Stimulated activated CD4-positive, alpha-beta T cell treated with anti-CD3 and anti-CD28 coated beads, Interleukin-1b, Interleukin-23, amount 100 ng/mL, for 48 hours (primary cell): ENCODE measurements around the gene GLRA2.
A peak's percentile ranks its signal among the peaks of the same experiment; 100 is the strongest.
"Not testable (repeated sequence)": the region's sequence is repeated elsewhere in the genome, so short reads cannot be mapped to it uniquely, and the experiment has no call there.

Source experiments
- DNase-seq: peaks from one replicate; pipeline ENCODE4 v3.0.0-alpha.2; 2020

GLRA2 gene

DNA sequence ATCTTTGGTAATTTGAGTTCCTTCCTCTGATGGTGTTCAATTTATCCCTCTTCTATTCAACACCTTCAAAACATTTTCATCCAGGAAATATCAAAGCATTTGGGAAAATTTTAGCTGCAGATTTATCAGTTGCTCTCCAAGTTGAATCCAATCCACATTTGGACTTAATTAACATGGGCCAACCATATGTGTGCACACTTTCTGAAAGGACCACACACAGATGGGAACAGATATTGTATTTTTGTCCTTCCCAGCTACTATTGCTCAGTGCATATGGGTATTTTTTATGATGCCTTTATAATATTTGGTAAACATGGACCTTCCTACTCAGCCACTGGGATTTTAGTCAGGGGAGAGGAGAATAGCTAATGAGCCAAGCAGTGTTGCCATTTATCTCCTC, 65.2 kb downstream of the GLRA2 start:
- DNase-seq, result no peak

DNA sequence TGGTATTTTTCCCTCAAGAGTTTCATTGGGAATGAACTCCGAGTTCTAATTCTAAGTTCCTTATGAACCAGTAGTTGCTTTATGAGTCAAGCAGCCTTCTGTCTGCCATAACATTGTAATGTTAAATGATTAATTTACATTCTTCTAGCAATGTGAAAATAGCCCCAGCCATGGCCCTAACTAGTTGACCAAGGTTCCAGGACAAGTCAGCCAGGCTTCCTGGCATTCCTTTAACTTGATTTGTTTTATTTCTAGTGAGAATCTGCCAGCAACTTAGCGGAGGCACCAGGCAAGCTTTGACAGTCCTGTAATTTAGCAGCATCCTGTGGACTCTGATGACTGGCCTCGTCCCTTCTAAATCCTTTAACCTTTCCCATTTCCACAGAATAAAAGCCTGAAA, 69.0 kb downstream of the GLRA2 start:
- DNase-seq, result no peak

DNA sequence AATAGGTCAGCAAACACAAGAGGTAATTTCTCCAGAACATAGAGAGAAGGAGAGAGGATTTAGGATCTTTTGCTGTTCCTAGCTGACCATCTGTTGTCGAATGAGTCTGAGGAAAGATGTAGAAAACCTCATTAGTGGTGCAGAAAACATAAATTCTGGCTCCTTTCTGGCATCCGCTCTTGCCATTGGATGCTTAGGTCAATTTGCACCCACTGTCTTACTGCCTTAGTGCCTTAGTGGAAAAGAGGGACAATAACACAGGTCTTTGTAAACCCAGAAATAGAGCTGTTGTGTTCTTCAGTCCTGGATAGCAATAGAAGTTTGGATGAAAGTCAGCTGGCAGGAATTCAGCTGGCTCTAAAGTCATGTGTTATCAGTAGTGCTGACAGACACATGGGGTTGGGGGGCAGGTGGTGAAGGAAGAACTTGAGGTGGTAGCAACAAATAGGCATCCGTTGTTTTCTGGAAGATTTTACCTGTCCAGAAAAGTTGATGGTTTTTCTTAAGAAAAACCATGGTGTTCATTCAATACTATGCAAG, 78.2 kb downstream of the GLRA2 start:
- DNase-seq, result no peak

DNA sequence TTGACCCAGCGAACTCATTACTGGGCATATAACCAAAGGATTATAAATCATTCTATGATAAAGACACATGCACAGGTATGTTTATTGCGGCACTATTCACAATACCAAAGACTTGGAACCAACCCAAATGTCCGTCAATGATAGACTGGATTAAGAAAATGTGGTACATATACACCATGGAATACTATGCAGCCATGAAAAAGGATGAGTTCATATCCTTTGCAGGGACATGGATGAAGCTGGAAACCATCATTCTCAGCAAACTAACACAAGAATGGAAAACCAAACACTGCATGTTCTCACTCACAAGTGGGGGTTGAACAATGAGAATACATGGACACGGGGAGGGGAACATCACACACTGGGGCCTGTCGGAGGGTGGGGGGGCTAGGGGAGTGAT, 83.1 kb downstream of the GLRA2 start:
- DNase-seq, result not testable (repeated sequence)

DNA sequence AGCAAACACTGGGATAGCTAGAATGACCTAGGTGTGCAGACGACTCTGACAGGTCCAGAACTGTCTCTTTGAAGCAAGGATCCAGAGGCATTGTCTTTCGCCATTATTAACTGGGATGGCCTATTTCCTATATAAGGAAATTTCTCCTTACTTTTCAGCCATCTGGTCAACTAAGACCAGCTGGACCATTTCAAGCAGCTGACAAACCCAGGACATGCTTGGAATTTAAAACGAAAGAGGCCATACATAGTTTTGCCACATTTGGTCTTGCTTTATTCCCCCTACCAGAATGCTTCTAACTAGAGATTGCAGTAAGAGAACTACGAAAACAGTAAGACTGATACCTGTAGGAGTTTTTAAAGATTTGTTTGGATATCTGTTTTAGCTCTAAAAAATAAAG, 87.0 kb downstream of the GLRA2 start:
- no peak for DNase-seq

DNA sequence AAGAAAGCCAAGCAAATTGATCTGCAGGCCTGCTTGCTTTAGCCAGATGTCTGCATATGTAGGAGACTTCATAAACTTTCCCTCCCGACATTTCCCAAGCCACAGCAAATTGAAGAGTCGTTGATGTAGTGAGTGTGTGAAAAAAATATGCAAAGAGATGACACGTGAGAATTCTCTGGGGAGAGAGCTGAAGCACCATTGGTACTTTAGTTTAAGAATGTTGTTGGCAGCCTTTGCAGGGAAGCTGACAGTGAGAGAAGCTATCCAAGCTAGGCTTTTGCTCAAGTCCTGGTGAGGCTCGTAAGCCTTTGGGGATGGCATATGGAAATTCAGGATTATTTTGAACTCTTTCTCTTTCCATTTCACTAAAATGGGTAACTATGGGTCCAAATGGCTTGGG, 87.5 kb downstream of the GLRA2 start:
- DNase-seq, result no peak

DNA sequence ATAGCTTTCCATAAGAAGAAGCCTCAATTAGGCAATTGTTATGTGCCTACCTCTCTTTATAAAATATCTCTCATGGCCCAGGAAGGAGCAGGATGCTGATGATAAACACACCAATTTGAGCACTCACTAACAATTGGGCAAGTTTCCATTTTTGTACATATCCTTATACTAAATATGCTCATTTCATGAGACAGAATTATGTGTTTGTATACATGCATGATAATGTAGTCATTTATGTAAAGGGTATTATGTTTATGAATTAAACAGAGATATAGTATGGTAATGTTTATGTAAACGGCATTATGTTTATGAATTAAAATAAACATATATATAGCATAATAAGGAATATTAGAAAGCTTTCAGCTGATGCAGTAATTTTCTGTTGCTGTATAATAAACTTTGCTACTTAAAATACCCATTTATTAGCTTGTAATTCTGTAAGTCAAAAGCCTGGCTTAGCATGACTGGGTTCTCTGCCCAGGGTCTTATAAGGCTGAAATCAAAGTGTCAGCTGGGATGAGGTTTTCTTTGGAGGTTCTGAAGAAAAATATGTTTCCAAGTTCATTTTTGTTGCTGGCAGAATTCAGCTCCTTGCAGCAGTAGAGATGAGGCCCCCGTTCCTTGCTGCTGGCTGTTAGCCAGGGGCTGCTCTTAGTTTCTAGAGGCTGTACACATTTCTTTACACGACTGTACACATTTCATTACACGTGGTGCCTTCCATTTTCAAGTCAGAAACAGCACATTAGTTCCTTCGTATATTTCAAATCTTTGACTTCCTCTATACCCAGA, 89.0 kb downstream of the GLRA2 start:
- no peak for DNase-seq

DNA sequence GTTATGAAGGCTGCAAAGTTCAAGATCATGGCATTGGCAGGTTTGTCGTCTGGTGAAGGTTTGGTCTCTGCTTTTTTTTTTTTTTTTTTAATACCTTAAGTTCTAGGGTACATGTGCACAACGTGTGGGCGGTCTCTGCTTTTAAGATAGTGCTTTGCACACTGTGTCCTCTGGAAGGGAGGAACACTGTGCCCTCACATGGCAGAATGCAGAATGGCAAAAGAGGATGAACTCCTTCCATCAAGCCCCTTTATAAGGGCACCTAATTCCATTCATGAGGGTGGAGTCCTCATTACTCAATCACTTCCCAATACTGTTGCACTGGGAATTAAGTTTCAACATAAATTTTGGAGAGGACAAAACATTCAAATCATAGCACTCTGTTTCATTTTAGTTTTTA, 101.4 kb downstream of the GLRA2 start:
- DNase-seq, result no peak

DNA sequence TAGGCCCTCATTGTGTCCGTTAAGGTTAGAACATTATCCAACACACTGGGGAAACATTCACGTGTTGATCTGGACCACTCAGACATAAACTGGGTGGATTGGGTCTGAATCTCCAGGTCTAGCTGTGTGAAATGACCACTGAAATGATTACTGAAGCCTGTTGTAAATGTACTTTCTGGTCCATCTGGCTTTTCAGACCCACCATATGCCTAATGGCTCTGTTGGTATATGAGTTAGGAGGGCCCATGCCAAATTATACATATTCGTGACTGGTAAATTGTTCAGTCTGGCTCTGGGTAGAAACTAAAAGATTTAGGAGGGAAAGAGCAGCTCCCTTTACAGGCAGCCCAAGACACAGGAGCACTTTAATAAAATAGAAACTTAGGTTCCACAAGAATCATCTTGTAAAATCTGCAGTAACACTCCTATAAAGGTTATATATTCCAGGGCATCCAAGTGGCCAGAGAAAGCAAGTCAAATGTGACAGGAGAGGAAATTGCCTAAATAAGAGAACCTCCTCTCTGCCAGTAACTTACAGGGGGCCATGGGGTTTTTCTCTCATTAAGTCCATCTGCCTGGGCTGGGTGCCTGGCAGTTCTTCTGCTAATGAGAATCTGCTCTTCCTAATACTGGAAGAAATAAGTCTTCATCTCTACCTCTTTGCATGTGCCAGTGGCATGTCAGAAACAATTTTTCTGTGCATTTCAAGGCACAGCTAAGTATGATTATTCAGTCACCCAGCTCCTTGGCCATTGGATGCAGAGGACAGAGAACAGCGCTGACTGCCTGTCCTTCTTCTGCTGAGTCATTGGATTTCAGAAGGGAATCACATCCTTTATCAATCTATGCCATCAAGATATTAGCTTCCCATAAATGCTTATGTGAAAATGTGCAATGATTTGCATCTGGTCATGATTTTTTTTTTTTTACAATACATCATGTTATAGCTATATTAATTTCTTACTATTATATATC, 112.6 kb downstream of the GLRA2 start:
- DNase-seq, result no peak

DNA sequence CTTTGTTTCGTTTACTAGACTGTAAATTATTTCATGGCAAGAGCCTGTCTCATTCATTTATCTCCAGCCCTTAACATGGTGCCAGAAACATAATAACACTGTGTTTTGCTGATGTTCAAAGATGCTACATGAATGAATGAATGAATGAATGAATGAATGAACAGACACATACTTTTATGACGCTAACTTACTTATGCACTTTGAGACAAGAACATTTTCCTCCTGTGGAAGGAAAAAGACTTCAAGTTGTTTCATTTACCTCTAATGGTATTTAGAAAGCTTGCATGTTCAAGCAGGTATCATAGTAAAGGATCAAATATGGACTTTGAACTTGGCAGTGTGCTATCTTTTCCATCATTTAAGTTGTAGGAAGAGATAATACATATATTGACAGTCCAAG, 131.6 kb downstream of the GLRA2 start:
- DNase-seq, result no peak

DNA sequence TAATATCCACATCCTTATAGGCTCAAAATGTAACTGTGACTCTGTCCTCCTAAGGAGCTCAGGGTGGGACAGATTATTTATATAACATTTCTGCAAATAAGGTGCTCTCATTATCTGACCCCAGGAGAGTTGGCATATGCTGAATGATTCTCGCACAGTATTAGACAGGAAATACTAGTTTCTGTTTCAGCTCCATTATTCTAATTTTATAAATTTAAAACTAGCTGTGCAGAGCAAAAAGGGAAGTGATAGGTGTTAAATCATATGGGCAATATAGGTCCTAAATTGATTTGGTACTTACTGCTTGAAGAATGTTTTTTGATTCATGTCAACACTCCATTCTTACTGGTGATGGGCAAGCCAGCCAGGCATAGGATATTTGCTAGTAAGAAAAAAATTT, 141.5 kb downstream of the GLRA2 start:
- DNase-seq, result no peak

DNA sequence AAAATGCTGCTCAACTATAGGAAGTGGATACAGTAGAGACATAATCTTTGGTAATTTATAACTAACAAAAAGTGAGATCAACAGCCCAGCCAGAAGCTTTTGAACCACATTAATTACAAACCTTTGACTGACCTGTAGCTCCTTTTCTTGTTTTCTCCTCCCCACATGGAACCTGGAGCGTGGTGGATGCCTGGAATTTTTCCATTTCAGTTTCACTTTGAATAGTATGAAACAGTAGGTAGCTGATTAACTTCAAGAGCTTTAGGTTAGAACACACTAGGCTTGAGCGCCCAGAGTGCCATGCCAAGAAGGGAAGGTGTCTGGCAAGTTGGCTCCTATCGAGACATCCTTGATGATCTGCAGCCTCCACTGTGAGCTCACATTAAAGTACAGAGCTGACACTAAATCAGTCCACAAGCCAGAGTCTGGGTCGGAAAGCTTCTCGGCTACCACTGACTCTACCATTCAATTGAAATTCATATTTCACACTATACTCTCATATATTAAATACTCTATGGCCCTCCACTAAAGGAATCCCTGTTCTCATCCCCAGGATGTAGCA, 143.4 kb downstream of the GLRA2 start:
- no peak for DNase-seq

DNA sequence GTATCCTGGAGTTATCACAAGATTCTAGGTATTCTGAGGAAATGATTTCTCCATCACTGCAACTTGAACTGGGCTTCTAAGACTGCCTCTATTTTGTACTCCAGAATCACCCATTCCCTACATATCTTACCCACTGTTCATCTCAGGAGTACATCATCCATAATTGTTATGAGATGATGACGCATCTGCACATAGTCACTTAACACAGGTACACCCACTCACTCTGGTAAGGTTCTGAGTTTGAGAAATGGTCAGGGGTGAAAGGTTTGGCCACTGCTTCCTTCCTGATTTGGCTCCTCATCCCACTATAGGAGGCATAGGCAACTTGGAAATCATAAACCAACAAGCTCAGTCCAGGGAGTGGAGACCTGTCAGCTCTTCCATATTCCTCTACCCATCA, 143.9 kb downstream of the GLRA2 start:
- no peak for DNase-seq

DNA sequence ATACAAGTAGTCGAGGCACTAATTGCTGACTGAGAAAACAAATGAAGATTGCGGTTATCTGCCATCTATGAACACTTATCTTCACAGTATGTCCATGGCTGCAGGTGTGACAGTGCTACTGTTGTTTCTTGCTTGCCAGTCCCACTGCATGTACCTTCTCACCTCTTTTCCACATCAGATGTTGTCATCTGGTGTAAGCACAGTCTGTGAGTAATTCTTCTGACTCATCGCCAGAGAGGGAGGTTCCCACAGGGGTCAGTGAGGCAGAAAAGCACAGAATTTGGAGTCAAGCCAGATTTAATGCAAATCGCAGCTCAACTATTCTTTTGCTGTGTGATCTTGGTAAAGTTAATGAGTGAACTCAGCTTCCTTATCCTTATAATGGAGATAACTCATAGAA, 144.4 kb downstream of the GLRA2 start:
- peak; percentile 24 for DNase-seq

DNA sequence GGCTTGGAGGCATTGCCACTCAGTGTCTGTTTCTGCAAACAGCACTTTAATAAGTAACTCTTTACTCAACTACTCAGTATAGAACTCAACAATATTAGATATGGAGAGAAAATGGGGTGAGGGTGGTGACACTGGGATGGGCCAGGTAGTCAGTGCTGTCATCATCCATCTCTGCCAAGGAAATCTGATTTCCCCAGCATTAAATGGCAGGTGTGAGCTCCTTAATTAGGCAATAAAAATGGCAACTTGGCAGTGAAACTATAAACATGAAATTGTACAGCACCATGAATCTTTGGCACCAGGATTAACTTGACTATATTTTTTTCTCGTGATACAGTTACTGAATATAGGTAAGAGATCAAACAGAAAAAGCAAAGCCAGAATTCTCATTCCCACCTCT, 146.2 kb downstream of the GLRA2 start:
- DNase-seq, result no peak

DNA sequence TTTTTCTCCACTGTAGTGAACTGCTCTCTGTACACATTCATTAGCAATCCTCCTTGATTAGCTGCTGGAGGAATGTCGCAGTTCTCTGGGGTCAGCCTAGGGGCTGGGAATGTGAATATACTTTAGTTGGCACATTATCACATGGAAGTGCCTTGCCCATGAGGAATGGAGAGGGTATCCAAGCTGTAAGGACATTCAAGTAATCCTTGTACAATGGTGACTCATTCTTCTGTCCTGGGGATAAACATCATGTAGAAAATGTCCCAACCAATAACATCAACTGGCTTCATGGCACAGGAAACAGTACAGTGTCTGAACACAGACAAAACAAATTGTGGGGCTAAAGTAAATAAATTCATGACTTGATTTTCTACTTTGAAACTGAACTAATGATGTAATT, 147.1 kb downstream of the GLRA2 start:
- no peak for DNase-seq

DNA sequence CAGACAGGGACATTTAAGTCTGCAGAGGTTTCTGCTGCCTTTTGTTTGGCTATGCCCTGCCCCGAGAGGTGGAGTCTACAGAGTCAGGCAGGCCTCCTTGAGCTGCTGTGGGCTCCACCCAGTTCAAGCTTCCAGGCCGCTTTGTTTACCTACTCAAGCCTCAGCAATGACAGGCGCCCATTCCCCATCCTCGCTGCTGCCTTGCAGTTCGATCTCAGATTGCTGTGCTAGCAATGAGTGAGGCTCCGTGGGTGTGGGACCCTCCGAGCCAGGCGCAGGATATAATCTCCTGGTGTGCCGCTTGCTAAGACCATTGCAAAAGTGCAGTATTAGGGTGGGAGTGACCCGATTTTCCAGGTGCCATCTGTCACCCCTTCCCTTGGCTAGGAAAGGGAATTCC, 159.0 kb downstream of the GLRA2 start:
- not testable (repeated sequence) for DNase-seq

DNA sequence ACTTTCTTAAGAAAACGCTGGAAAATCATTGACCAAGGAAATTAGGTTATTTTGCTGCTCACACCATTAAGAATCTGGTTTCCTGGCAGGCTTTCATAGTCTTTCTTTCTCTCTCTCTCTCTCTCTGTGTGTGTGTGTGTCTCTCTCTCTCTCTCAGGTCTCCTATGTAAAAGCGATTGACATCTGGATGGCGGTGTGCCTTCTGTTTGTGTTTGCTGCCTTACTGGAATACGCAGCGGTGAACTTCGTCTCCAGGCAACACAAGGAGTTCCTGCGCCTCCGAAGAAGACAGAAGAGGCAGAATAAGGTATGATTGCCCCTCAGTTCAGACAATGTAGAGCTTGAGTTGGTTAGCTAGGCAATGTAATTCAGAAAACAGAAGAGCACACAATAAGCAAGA, 161.2 kb downstream of the GLRA2 start:
- no peak for DNase-seq

DNA sequence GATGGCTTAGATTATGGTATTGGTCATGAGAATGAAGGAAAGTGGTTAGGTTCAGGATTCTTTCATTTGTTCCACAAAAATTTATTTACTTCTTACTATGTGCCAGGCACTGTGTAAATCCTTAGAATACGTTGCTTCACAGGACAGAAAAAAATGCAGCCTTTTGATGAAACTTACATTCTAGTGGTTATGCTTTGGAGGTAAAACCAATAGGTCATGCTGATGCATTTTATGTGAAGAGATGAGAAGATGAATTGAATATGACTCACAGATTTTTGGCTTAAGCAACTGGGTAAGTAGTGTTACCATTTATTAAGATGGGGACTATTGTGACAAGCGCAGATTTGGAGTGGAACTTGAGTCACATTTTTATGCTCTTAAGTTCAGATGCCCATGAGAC, 165.3 kb downstream of the GLRA2 start:
- no peak for DNase-seq

DNA sequence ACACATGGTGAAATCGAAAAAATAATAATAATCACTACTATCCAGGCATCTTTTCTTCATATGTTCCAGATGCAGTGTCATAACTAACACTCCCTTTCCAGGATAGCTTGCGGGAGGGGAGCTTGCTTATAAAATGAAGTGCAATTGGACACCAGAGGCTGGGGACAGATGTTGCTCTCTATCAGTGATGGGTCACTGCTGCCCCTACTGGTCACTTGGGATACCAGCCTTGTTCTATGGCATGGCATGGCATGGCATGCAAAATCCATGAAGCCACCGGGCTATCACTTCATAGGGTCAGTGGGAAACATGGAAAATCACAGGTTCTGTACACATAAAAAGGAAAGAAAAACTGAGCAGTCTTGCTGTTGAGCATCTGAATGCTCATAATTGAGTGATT, 168.1 kb downstream of the GLRA2 start:
- peak; percentile 7 for DNase-seq

DNA sequence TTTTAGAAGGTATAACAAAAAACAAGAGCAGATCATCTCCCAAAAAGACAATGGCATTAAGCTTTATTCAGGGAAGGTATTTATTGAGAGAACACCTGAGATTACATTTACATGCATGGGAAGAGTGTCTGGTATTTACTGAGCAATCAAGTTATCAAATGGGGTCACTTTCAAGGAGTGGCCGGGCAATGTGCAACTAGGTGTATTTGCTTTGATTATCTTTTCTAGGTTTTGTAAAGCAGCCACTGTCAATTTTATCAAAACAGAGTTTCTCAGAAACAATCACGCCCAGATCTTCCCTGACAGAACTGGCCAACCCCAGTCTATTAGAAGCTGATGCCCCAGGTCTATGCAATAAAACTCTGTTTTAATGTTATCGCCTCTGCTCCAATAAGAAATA, 169.5 kb downstream of the GLRA2 start:
- no peak for DNase-seq

DNA sequence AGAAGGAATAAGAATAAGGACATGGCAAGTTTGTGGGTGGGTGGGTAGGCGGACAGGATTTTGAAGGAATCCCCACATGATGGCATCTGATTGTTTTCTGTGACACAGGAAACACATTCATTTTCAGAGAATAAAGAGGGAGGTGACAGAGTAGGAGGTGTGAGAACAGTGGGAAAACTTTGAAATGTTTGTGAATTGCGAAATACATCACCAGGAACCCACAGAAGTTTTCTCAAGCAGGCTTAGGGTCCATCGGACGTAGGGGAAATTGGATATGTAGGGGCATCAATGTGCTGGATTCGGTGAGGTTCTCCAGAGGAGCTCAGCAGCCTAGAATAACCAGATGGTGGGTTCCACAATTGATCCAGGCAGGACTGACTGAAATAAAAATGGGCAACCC, 171.6 kb downstream of the GLRA2 start:
- DNase-seq, result no peak

DNA sequence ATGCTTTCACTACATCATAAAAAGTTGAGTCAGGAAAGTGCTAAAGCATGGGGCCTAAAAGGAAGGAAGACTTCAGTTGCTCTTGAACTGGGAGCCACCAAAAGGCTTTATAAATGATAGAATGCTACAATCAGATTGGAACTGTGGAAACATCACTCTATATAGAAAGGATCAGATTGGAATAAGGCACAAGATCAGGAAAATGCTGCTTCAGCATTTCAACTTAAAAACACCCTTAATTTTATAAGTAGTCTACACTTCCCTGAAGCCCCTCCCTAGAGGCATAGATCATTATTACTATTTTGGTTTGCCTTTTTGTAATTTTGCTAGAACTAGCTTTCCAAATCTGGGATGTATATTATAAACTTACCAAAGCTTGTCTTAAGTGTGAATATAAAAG, 172.8 kb downstream of the GLRA2 start:
- DNase-seq, result no peak

DNA sequence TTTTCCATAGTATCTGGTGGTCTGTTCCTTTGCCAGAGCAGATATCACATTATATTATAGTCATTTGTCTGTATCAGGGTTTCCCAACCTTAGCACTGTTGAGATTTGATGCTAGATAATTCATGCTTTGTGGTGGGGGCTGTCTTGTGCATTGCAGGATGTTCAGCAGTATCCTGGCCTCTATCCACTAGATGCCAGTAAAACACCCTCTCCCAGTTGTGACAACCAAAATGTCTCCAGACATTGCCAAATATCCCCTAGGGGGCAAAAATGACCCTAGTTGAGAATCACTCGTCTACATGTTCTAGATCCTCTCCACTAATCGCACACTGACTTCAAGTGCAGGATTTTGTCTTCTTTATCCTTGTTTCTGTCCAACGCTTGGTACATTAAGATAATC, 182.8 kb downstream of the GLRA2 start:
- DNase-seq, result no peak
